AG04450 (cell line): Measurements from ENCODE around the gene PRPF39. TPM values are rescaled to one million over a fixed set of nuclear protein-coding genes. Genes with fewer than 3 reads are reported as not detected.

Experiments
- CTCF ChIA-PET: fragments of 300-600, 350-600 bp; formaldehyde crosslinking; extraction: SDS; loops from one replicate; lab custom pipeline; 2022; ENCODE audit warnings: antibody characterized with exemption, inconsistent platforms; lab: Charles Lee
- POLR2A ChIA-PET: fragments of 350-600 bp; formaldehyde crosslinking; extraction: SDS; loops from one replicate; lab custom pipeline; 2021; ENCODE audit warnings: antibody characterized with exemption, inconsistent platforms; lab: Yijun Ruan, JAX
- DNase-seq: peaks from one replicate; pipeline ENCODE4 v3.0.0-alpha.2; 2011; ENCODE audit warnings: low read depth, low spot score
- H3K27ac ChIP-seq: one replicate; pipeline ENCODE4 v1.5.1; 2012; ENCODE audit warnings: low read depth, low read length, control low read depth
- H3K27me3 ChIP-seq: one replicate; pipeline ENCODE4 v1.6.0; 2012; ENCODE audit warnings: low read length; ENCODE audit not compliant: control insufficient read depth, insufficient read depth
- H3K4me3 ChIP-seq: 2 replicates; pipeline ENCODE4 v1.5.1; 2011; ENCODE audit warnings: mild to moderate bottlenecking, low read depth, low read length, control low read depth
- H3K9me3 ChIP-seq: 2 replicates; pipeline ENCODE4 v1.5.1; 2012; ENCODE audit warnings: low read length; ENCODE audit not compliant: control insufficient read depth, insufficient read depth
- CTCF ChIP-seq: IDR thresholded peaks from 2 replicates; pipeline ENCODE4 v1.5.1; 2011; ENCODE audit warnings: low read depth, low read length, control low read depth, inconsistent platforms
- polyA plus RNA-seq: library from polyadenylated mRNA; depleted of rRNA; stranded (reverse); fragments of >200 nt; gene quantifications from 2 replicates; pipeline ENCODE4 v1.2.3, GENCODE V29; 2011

PRPF39 gene
- polyA plus RNA-seq, 1 experiment = 48.6 TPM

GRCh38 chr14:45065956-45066355, 18.0 kb upstream of the PRPF39 start:
- POLR2A ChIA-PET = no interaction called here
- Histone ChIP-seq H3K27me3 (no peaks in the 10 kb centered on the region), H3K4me3 (no peak overlapping the region), H3K27ac (no peak overlapping the region), H3K9me3 (no peaks in the 10 kb centered on the region)
- TF ChIP-seq CTCF = no peak
- no peak for DNase-seq
- CTCF ChIA-PET = no interaction called here

GRCh38 chr14:45066667-45067066, 17.2 kb upstream of the PRPF39 start:
- CTCF ChIA-PET = interaction anchor here (0.5 kb wide), 1 partner anchor 112 kb away, joined by 3 read pairs; no protein-coding TSS in a partner anchor
- no peak overlapping the region for H3K27ac ChIP-seq
- TF ChIP-seq CTCF = no peak
- POLR2A ChIA-PET = no interaction called here
- H3K4me3 ChIP-seq = no peak overlapping the region
- H3K9me3 ChIP-seq = no peaks in the 10 kb centered on the region
- no peak for DNase-seq
- no peaks in the 10 kb centered on the region for H3K27me3 ChIP-seq

GRCh38 chr14:45068396-45068795, 15.5 kb upstream of the PRPF39 start:
- no peak for TF ChIP-seq CTCF
- no peak overlapping the region for H3K27ac ChIP-seq
- POLR2A ChIA-PET = no interaction called here
- CTCF ChIA-PET = no interaction called here
- H3K27me3 ChIP-seq = no peaks in the 10 kb centered on the region
- H3K4me3 ChIP-seq = no peak overlapping the region
- no peak for DNase-seq
- H3K9me3 ChIP-seq = no peaks in the 10 kb centered on the region

GRCh38 chr14:45070215-45070614, 13.7 kb upstream of the PRPF39 start:
- Histone ChIP-seq H3K27me3 (no peaks in the 10 kb centered on the region), H3K27ac (no peak overlapping the region), H3K4me3 (no peak overlapping the region), H3K9me3 (no peaks in the 10 kb centered on the region)
- POLR2A ChIA-PET = no interaction called here
- no peak for DNase-seq
- CTCF ChIA-PET = interaction anchor here (1.0 kb wide), 1 partner anchor 198 kb away, joined by 3 read pairs; no protein-coding TSS in a partner anchor
- no peak for TF ChIP-seq CTCF

- no peak for TF ChIP-seq CTCF
- no peak overlapping the region for H3K27ac ChIP-seq
- no peaks in the 10 kb centered on the region for H3K9me3 ChIP-seq
- no peaks in the 10 kb centered on the region for H3K27me3 ChIP-seq
- DNase-seq = no peak
- CTCF ChIA-PET = interaction anchor here (0.7 kb wide), 1 partner anchor 180 kb away, joined by 3 read pairs; no protein-coding TSS in a partner anchor
- H3K4me3 ChIP-seq = no peak overlapping the region
- POLR2A ChIA-PET = no interaction called here
These were observed 11.8 kb upstream of the PRPF39 start for GRCh38 chr14:45072126-45072525.
